Fibroblast of lung (primary cell): Measurements from ENCODE around the gene ADM.

Experiments used
- CTCF ChIP-seq, 2 donors: IDR thresholded peaks in 1 of 2; conservative IDR thresholded peaks in 1 of 2; 1 replicate in 1 of 2; 2 replicates in 1 of 2; pipeline ENCODE4 v1.5.1; 2011 to 2012; ENCODE audit warnings: low read length in 2 of 2, control low read depth in 1 of 2, inconsistent platforms in 1 of 2, low read depth in 1 of 2, mild to moderate bottlenecking in 1 of 2
- EZH2 ChIP-seq: IDR thresholded peaks from 2 replicates; pipeline ENCODE4 v1.5.1; 2012; ENCODE audit warnings: low read length, control low read depth, mild to moderate bottlenecking; ENCODE audit errors: missing control alignments

DNA sequence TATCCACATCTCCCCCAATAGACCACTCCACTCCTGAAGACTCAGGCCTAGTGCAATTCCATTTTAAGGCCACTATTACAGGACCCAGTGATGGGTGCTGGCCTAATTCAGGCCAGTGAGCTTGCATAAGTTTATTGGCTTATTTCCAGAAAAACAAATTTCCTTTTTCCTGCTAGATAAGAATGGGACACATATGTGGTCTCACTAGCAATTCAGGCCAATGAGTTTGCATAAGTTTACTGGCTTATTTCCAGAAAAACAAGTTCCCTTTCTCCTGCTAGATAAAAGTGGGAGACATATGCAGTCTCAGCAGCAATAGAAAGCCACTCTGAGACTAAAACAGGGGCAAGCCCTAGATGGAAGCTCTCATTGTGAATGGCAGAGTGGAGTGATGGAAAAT is 22.4 kb downstream of the ADM start:
- TF ChIP-seq CTCF (conservative IDR thresholded peaks at IDR 0.05 in 1 of 2, IDR thresholded peaks at IDR 0.05 in 1 of 2; ENCODE audit: low read depth in 1 of 2, low read length in 2 of 2) (no peak), EZH2 (no peak)
